Heart left ventricle (tissue), 13 donors: ENCODE results near the gene ZNF473.

ENCODE experiments used
- POLR2A ChIP-seq, 2 donors: fragments of 450-650 bp; IDR thresholded peaks; one replicate each; pipeline ENCODE4 v1.6.1; 2017; ENCODE audit warnings: antibody characterized with exemption in 2 of 2, mild to moderate bottlenecking in 2 of 2, moderate library complexity in 2 of 2
- TF ChIP-seq, protein P1 (sequence below), 12 donors: fragments of 200-600 bp; sonication (generic) in 4 of 12; IDR thresholded peaks; one replicate each; pipeline versions ENCODE4 v1.5.0 to v1.8.0; 2018 to 2022; ENCODE audit warnings: antibody characterized with exemption in 12 of 12, mild to moderate bottlenecking in 5 of 12
- donor health status: ischemic (EF 13 %, LVEDD 7.1; RV severe dilation, severe dysfunction).
- donor health status: DM: no; HTN: yes; CAD: no.
- donor health status: DM: no; HTN: no; CAD: no.
- donor health status: ischemic (EF 25% LVEDD 6.9; RV normal size, moderate dysfunction).
- donor health status: ischemic (EF 25% LVEDD 5.7; RV mildly dilated, moderate dysfunction).
- donor health status: ischemic (EF 35%, LVEDD 5.7; RV mildly dilated, moderate dysfunction).
- donor health status: nonischemic (EF 11% LVEDD 7.7; RV severe dilation, severe dysfunction).
- donor health status: DM: yes; HTN: yes; CAD: no.
- donor health status: PGD.
- donor health status: ischemic (EF 29% LVEDD 5.4; RV normal size, mild dysfunction).
- donor health status: nonischemic (EF 23%, LVEDD 6.1; RV moderate dilation, normal function).

DNA sequence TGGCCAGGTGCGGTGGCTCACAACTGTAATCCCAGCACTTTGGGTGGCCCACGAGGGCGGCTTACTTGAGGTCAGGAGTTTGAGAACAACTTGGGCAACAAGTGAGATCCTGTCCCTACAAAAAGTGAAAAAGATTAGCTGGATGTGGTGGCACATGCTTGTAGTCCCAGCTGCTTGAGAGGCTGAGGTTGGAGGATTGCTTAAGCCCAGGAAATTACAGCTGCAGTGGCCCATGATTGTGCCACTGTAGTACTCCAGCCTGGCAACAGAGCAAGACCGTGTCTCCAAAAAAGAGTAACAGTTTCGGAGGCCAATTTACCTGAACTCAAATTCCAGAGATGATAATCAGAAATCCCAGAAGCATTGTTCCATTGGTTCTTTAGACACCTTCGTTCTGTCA lies 4.4 kb downstream of the ZNF473 start:
- TF ChIP-seq, protein P1, sequence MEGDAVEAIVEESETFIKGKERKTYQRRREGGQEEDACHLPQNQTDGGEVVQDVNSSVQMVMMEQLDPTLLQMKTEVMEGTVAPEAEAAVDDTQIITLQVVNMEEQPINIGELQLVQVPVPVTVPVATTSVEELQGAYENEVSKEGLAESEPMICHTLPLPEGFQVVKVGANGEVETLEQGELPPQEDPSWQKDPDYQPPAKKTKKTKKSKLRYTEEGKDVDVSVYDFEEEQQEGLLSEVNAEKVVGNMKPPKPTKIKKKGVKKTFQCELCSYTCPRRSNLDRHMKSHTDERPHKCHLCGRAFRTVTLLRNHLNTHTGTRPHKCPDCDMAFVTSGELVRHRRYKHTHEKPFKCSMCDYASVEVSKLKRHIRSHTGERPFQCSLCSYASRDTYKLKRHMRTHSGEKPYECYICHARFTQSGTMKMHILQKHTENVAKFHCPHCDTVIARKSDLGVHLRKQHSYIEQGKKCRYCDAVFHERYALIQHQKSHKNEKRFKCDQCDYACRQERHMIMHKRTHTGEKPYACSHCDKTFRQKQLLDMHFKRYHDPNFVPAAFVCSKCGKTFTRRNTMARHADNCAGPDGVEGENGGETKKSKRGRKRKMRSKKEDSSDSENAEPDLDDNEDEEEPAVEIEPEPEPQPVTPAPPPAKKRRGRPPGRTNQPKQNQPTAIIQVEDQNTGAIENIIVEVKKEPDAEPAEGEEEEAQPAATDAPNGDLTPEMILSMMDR (IDR thresholded peaks at IDR 0.05): no peak
- TF ChIP-seq POLR2A (IDR thresholded peaks at IDR 0.05): no peak
